Spleen (tissue), 11 donors: ENCODE measurements around the gene KDM1B. TPM values are rescaled to one million over a fixed set of nuclear protein-coding genes. Genes with fewer than 3 reads are reported as not detected.

Experiments
- DNase-seq: peaks from one replicate; pipeline ENCODE4 v3.0.0-alpha.2; 2020
- H3K27ac ChIP-seq, 8 donors: fragments of 200-600 bp; sonication (generic) in 7 of 8; 1 replicate in 4 of 8; 2 replicates in 4 of 8; pipeline versions ENCODE4 v1.5.0 to v1.8.0; 2016 to 2021; ENCODE audit warnings: inconsistent platforms in 4 of 8, mild to moderate bottlenecking in 4 of 8, moderate library complexity in 1 of 8
- H3K27me3 ChIP-seq, 7 donors: fragments of 200-600 bp; sonication (generic) in 6 of 7; replicated peaks in 1 of 7; 1 replicate in 4 of 7; 2 replicates in 3 of 7; pipeline versions ENCODE4 v1.5.0 to v1.8.0; 2016 to 2021; ENCODE audit warnings: inconsistent platforms in 3 of 7, mild to moderate bottlenecking in 1 of 7
- H3K36me3 ChIP-seq, 6 donors: fragments of 200-600 bp; sonication (generic) in 5 of 6; 1 replicate in 4 of 6; 2 replicates in 2 of 6; pipeline versions ENCODE4 v1.5.0 to v1.8.0; 2016 to 2021; ENCODE audit warnings: inconsistent platforms in 2 of 6
- H3K4me1 ChIP-seq, 6 donors: fragments of 200-600 bp; sonication (generic) in 5 of 6; 1 replicate in 3 of 6; 2 replicates in 3 of 6; pipeline versions ENCODE4 v1.5.0 to v1.8.0; 2016 to 2021; ENCODE audit warnings: inconsistent platforms in 3 of 6
- H3K4me3 ChIP-seq, 8 donors: fragments of 200-600 bp; sonication (generic) in 7 of 8; 1 replicate in 4 of 8; 2 replicates in 4 of 8; pipeline versions ENCODE4 v1.5.0 to v1.8.0; 2016 to 2021; ENCODE audit warnings: inconsistent platforms in 4 of 8, mild to moderate bottlenecking in 4 of 8, moderate library complexity in 2 of 8
- H3K9me3 ChIP-seq, 8 donors: fragments of 200-600 bp; sonication (generic) in 7 of 8; 1 replicate in 4 of 8; 2 replicates in 4 of 8; pipeline versions ENCODE4 v1.5.0 to v1.8.0; 2016 to 2021; ENCODE audit warnings: inconsistent platforms in 4 of 8
- POLR2A ChIP-seq, 3 donors: fragments of 450-650 bp; IDR thresholded peaks; one replicate each; pipeline ENCODE4 v1.5.1; 2017; ENCODE audit warnings: antibody characterized with exemption in 3 of 3, mild to moderate bottlenecking in 1 of 3
- POLR2AphosphoS5 ChIP-seq, 3 donors: sonication (generic); formaldehyde crosslinking; IDR thresholded peaks; one replicate each; pipeline ENCODE4 v1.5.1; 2017; ENCODE audit warnings: antibody characterized with exemption in 3 of 3
- WGBS, 5 donors: extraction: QIAGEN DNeasy Blood & Tissue Kit in 3 of 5; methylation state at CpG; one replicate each; pipeline versions ENCODE4 v1.1.5 to v1.1.7; 2013 to 2018; 5-methylcytosine and 5-hydroxymethylcytosine counted together
- intact Hi-C: fragments of 100-400 bp; cut with DNase I; formaldehyde crosslinking; loops from one replicate; pipeline ENCODE4 v1.15.0; 2023; ENCODE audit warnings: low total_unique reads
- polyA plus RNA-seq, 3 donors: library from polyadenylated mRNA; stranded (reverse); fragments of 200-250 nt; gene quantifications; one replicate each; pipeline ENCODE4 v1.2.1, GENCODE V29; 2013
- total RNA-seq, 7 donors: library from RNA; depleted of rRNA in 3 of 7; stranded (reverse); fragments of >200 nt in 3 of 7; fragmentation: NEBNext Ultra II Directional in 4 of 7; extraction: Animal tissue kit (Norgen Biotek cat#: 25700) in 4 of 7; gene quantifications; one replicate each; pipeline versions ENCODE4 v1.1.0 to v1.2.1, GENCODE V29; 2016 to 2021
- TF ChIP-seq, protein P1 (sequence below), 11 experiments: fragments of 200-600 bp in 7 of 11; fragments of 450-650 bp in 4 of 11; sonication (generic) in 4 of 11; IDR thresholded peaks in 8 of 11; conservative IDR thresholded peaks in 3 of 11; 1 replicate in 7 of 11; 2 replicates in 4 of 11; pipeline versions ENCODE4 v1.4.0 to v1.8.0; 2016 to 2021; ENCODE audit warnings: antibody characterized with exemption in 11 of 11, inconsistent platforms in 4 of 11, mild to moderate bottlenecking in 1 of 11
- donor health status: healthy with polysubstance abuse.
- donor health status: DM: no; HTN: no; CAD: no; lungs with moderate emphysema.
- donor health status: DM: no; HTN: no; CAD: no.
- donor health status: Bipolar disorder and iron deficiency.
- donor health status: healthy.
- donor health status: DM: no; HTN: no; CAD: no.
- donor health status: DM: yes; HTN: yes; CAD: no.

KDM1B gene
- total and polyA plus RNA-seq, 10 donors, result 3.6 to 27.0 (median 19.7) TPM

- TF ChIP-seq POLR2A (IDR thresholded peaks at IDR 0.05), result no peak
- no peak for TF ChIP-seq POLR2AphosphoS5 (IDR thresholded peaks at IDR 0.05)
- TF ChIP-seq, protein P1, sequence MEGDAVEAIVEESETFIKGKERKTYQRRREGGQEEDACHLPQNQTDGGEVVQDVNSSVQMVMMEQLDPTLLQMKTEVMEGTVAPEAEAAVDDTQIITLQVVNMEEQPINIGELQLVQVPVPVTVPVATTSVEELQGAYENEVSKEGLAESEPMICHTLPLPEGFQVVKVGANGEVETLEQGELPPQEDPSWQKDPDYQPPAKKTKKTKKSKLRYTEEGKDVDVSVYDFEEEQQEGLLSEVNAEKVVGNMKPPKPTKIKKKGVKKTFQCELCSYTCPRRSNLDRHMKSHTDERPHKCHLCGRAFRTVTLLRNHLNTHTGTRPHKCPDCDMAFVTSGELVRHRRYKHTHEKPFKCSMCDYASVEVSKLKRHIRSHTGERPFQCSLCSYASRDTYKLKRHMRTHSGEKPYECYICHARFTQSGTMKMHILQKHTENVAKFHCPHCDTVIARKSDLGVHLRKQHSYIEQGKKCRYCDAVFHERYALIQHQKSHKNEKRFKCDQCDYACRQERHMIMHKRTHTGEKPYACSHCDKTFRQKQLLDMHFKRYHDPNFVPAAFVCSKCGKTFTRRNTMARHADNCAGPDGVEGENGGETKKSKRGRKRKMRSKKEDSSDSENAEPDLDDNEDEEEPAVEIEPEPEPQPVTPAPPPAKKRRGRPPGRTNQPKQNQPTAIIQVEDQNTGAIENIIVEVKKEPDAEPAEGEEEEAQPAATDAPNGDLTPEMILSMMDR (IDR thresholded peaks at IDR 0.05 in 8 of 11, conservative IDR thresholded peaks at IDR 0.05 in 3 of 11), result no peak
- H3K27me3 ChIP-seq, result no peaks in the 10 kb centered on the region
- intact Hi-C loops, result no loop called here
- 91 to 95% (median 94%) methylated on average over 3 of the region's 3 CpGs for WGBS, 5 donors
- no peaks in the 10 kb centered on the region for H3K9me3 ChIP-seq
- H3K27ac ChIP-seq, result no peak overlapping the region
- H3K4me3 ChIP-seq, result no peak overlapping the region
- H3K36me3 ChIP-seq, result peaks cover 0 to 35% (median 7%) of the 10 kb centered on the region in 6 donors
- DNase-seq, result no peak
- peaks cover 11 to 38% (median 29%) of the 10 kb centered on the region in 6 donors for H3K4me1 ChIP-seq
Measured at GRCh38 chr6:18151801-18152200, 3.4 kb upstream of the KDM1B start.

- intact Hi-C loops, result no loop called here
- DNase-seq, result no peak
- Histone ChIP-seq H3K36me3 (peaks cover 0 to 20% (median under 1%) of the 10 kb centered on the region in 6 donors), H3K4me3 (peak overlapping the region in 1 of 8 donors; percentile 2), H3K9me3 (no peaks in the 10 kb centered on the region), H3K27me3 (no peaks in the 10 kb centered on the region), H3K4me1 (peaks cover 11 to 46% (median 31%) of the 10 kb centered on the region in 6 donors), H3K27ac (peak overlapping the region in 6 of 8 donors; percentile 12 to 98 (median 76))
- TF ChIP-seq, protein P1 (IDR thresholded peaks at IDR 0.05 in 8 of 11, conservative IDR thresholded peaks at IDR 0.05 in 3 of 11), result no peak
- no peak for TF ChIP-seq POLR2AphosphoS5 (IDR thresholded peaks at IDR 0.05)
- TF ChIP-seq POLR2A (IDR thresholded peaks at IDR 0.05), result no peak
Measured at GRCh38 chr6:18153311-18153703, 1.9 kb upstream of the KDM1B start.

DNA sequence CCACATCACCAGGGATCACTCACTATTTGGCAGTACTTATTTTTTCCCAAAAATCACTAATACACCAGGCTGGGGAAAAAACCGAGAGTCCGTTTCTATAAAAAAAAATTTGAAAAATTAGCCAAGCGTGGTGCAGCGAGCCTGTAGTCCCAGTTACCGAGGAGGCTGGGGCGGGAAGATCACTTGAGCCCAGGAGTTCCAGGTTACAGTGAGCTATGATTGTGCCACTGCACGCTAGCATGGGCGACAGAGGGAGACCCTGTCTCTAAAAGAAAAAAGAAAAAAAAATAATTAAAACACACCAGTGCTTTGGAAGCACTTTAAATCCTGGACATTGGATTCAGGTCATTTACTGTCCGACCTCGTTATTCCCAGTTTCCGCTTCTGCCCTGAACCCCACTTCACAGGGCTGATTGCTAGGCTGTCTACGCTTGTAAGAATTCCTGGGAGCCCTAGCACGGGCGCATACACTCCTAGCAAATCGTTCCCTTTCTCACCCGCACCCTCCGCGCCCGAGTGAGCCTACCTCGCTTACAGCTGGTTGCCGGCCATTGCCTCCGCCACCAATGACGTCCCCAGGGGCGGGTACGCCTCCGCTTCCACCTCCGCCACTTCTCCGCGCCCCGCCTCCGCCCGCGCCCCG is 594 bp upstream of the KDM1B start, which contains the start of gene TPMT:
Gene TPMT (minus strand): TSS at position 571 of the 643 bp plus-strand sequence. CDS start 5,950 bp downstream, outside the sequence.
- Histone ChIP-seq H3K4me3 (peak within 1 kb of the TSS; percentile 85 to 99 (median 92)), H3K4me1 (peaks cover 11 to 46% (median 31%) of the 10 kb centered on the region in 6 donors), H3K36me3 (peaks cover 0 to 10% (median under 1%) of the 10 kb centered on the region in 6 donors), H3K9me3 (no peaks in the 10 kb centered on the region), H3K27ac (peak within 1 kb of the TSS; percentile 83 to 98 (median 93)), H3K27me3 (no peaks in the 10 kb centered on the region)
- DNase-seq, result peak; percentile 99
- TF ChIP-seq, protein P1 (IDR thresholded peaks at IDR 0.05 in 8 of 11, conservative IDR thresholded peaks at IDR 0.05 in 3 of 11), result no peak
- TF ChIP-seq POLR2AphosphoS5 (IDR thresholded peaks at IDR 0.05) (peak; percentile 83 to 91 (median 86)), POLR2A (IDR thresholded peaks at IDR 0.05) (peak in 1 of 3 donors; percentile 76)
- 0 to 1% (median 0%) methylated on average over 27 to 34 of the region's 34 CpGs for WGBS, 5 donors
- intact Hi-C loops, result no loop called here

DNA sequence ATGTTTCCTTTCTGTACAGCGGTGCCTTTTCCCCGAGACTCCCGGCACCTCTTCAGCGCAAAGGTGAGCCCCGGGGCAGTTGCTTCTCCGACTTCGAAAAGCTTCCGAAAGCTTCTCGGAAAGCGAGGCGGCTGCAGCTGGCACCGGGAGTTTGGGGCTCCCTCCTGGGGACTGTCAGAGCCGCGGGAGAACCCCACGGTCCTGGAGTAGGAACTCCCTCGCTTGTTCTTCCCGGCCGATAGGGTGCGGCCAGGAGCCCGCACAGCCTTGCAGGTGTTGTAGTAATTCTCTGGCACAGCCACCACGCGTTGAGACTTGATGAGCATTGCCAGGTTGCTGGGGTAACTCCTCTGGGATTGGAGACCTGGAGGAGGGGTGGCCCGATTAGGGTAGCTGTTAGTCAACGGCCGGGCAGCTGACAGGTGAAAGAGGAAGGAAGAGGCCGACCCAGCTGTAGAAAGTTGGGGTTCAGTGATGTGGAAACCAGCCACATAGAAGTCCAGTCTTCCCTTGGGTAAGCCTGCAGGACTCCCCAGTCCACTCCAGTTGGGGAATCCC is 721 bp downstream of the KDM1B start:
- Histone ChIP-seq H3K27me3 (no peaks in the 10 kb centered on the region), H3K9me3 (no peaks in the 10 kb centered on the region), H3K4me3 (peak overlapping the region; percentile 85 to 99 (median 92)), H3K27ac (peak overlapping the region; percentile 83 to 98 (median 93)), H3K36me3 (peaks cover 0 to 17% (median 10%) of the 10 kb centered on the region in 6 donors), H3K4me1 (peaks cover 11 to 46% (median 32%) of the 10 kb centered on the region in 6 donors)
- peak in 2 of 3 donors; percentile 14 to 35 for TF ChIP-seq POLR2AphosphoS5 (IDR thresholded peaks at IDR 0.05)
- TF ChIP-seq, protein P1 (IDR thresholded peaks at IDR 0.05 in 8 of 11, conservative IDR thresholded peaks at IDR 0.05 in 3 of 11), result peak in 1 of 11 experiments; percentile 14
- no peak for TF ChIP-seq POLR2A (IDR thresholded peaks at IDR 0.05)
- intact Hi-C loops, result no loop called here
- 0 to 1% (median 1%) methylated on average over 22 to 26 of the region's 26 CpGs for WGBS, 5 donors
- DNase-seq, result peak; percentile 92
